HepG2 (cell line): Measurements from ENCODE around the gene PRR12. TPM values are rescaled to one million over a fixed set of nuclear protein-coding genes. Genes with fewer than 3 reads are reported as not detected.

Experiments
- ATAC-seq: fragments of 200-7000 bp; cut with Tn5 transposase; 3 replicates; pipeline ENCODE4 v1.9.1; 2020; ENCODE audit warnings: mild to moderate bottlenecking, moderate library complexity
- BruUV-seq: library from RNA; stranded (reverse); fragments of 400-500 nt; replicated peaks from 2 replicates; lab custom pipeline; 2021; lab: Mats Ljungman, UMichigan
- CTCF ChIA-PET: fragments of 300-600 bp; formaldehyde crosslinking; extraction: SDS; loops from one replicate; lab custom pipeline; 2021; ENCODE audit warnings: low total read pairs, inconsistent platforms, low intra/inter-chr PET ratio; lab: Yijun Ruan, JAX
- POLR2A ChIA-PET: fragments of 350-600 bp; sonication (Branson Sonifier 250); formaldehyde crosslinking; loops from one replicate; lab custom pipeline; 2020; ENCODE audit warnings: antibody characterized with exemption, inconsistent platforms; lab: Yijun Ruan, JAX
- DNase-seq: peaks from one replicate; pipeline ENCODE4 v3.0.0-alpha.2; 2015; ENCODE audit warnings: low spot score
- FAIRE-seq: peaks from 3 replicates; lab custom pipeline; 2011; peaks lifted over from hg19 to GRCh38; lab: Jason Lieb, UNC
- H2AFZ ChIP-seq: one replicate; pipeline ENCODE4 v1.6.1; 2011; ENCODE audit warnings: low read length, inconsistent platforms
- H3K27ac ChIP-seq: fragments of 300-600 bp; 3 replicates; pipeline ENCODE4 v1.8.0; 2011; ENCODE audit warnings: mixed run types, mild to moderate bottlenecking, mixed read lengths, low read length, inconsistent platforms; ENCODE audit not compliant: insufficient read depth; ENCODE audit errors: extremely low read length
- H3K27me3 ChIP-seq, 2 experiments: fragments of 200-600 bp in 1 of 2; 2 replicates in 1 of 2; 3 replicates in 1 of 2; pipeline versions ENCODE4 v1.6.0 to v1.8.0; 2011; ENCODE audit warnings: low read length in 2 of 2, mild to moderate bottlenecking in 2 of 2, moderate library complexity in 2 of 2, inconsistent platforms in 1 of 2; ENCODE audit not compliant: insufficient read depth in 2 of 2, control insufficient read depth in 1 of 2
- H3K36me3 ChIP-seq, 2 experiments: fragments of 200-600 bp in 1 of 2; replicated peaks in 1 of 2; 2 replicates in 1 of 2; 3 replicates in 1 of 2; pipeline versions ENCODE4 v1.5.1 to v1.8.0; 2011; ENCODE audit warnings: low read length in 2 of 2, inconsistent platforms in 1 of 2; ENCODE audit not compliant: insufficient read depth in 2 of 2, control insufficient read depth in 1 of 2
- H3K4me1 ChIP-seq: 2 replicates; pipeline ENCODE4 v1.5.1; 2012; ENCODE audit warnings: low read length, inconsistent platforms; ENCODE audit not compliant: insufficient read depth
- H3K4me2 ChIP-seq: 2 replicates; pipeline ENCODE4 v1.6.0; 2011; ENCODE audit warnings: low read depth, low read length, inconsistent platforms
- H3K4me3 ChIP-seq, 3 experiments: fragments of 200-600 bp in 1 of 3; sonication (generic), shearing (Covaris generic) in 1 of 3; replicated peaks in 1 of 3; 2 replicates each; pipeline ENCODE4 v1.5.1; 2011 to 2016; ENCODE audit warnings: low read length in 3 of 3, inconsistent platforms in 2 of 3, low read depth in 2 of 3, mild to moderate bottlenecking in 2 of 3, control low read depth in 1 of 3, mixed read lengths in 1 of 3; ENCODE audit not compliant: insufficient read depth in 1 of 3
- H3K79me2 ChIP-seq: one replicate; pipeline ENCODE4 v1.6.1; 2011; ENCODE audit warnings: low read length, inconsistent platforms; ENCODE audit not compliant: insufficient read depth
- H3K9ac ChIP-seq: 2 replicates; pipeline ENCODE4 v1.6.0; 2011; ENCODE audit warnings: mild to moderate bottlenecking, low read depth, low read length, inconsistent platforms; ENCODE audit not compliant: insufficient read depth
- H3K9me3 ChIP-seq: 2 replicates; pipeline ENCODE4 v1.5.1; 2012; ENCODE audit warnings: mild to moderate bottlenecking, low read length
- H4K20me1 ChIP-seq: 2 replicates; pipeline ENCODE4 v1.6.0; 2011; ENCODE audit warnings: inconsistent platforms, mild to moderate bottlenecking, low read length, moderate library complexity; ENCODE audit not compliant: insufficient read depth
- CREB1 ChIP-seq, 2 experiments: fragments of 450-650 bp in 1 of 2; IDR thresholded peaks; 2 replicates each; pipeline ENCODE4 v1.6.1; 2016 to 2017; ENCODE audit warnings: control low read depth in 1 of 2, mild to moderate bottlenecking in 1 of 2, missing compliant biosample characterization in 1 of 2, missing genetic modification characterization in 1 of 2
- DDIT3 ChIP-seq: sonication (generic); formaldehyde crosslinking; IDR thresholded peaks from 2 replicates; pipeline ENCODE4 v1.4.0; 2020; ENCODE audit warnings: mild to moderate bottlenecking, missing genetic modification reagents
- HDAC1 ChIP-seq: sonication (generic); formaldehyde crosslinking; IDR thresholded peaks from 2 replicates; pipeline ENCODE4 v1.5.1; 2020; ENCODE audit warnings: mild to moderate bottlenecking, missing genetic modification reagents
- HNF4G ChIP-seq, 2 experiments: sonication (generic) in 1 of 2; formaldehyde crosslinking in 1 of 2; IDR thresholded peaks; 2 replicates each; pipeline versions ENCODE4 v1.4.0 to v1.6.1; 2011 to 2020; ENCODE audit warnings: borderline replicate concordance in 2 of 2, low read depth in 2 of 2, mild to moderate bottlenecking in 2 of 2, low read length in 1 of 2, missing genetic modification reagents in 1 of 2, moderate library complexity in 1 of 2
- IKZF5 ChIP-seq: IDR thresholded peaks from 2 replicates; pipeline ENCODE4 v1.6.1; 2018; ENCODE audit warnings: missing genetic modification reagents, mild to moderate bottlenecking, missing compliant biosample characterization
- TFDP1 ChIP-seq: IDR thresholded peaks from 2 replicates; pipeline ENCODE4 v1.6.1; 2016; ENCODE audit warnings: missing compliant biosample characterization, missing genetic modification reagents, borderline replicate concordance
- ZIK1 ChIP-seq: sonication (generic); formaldehyde crosslinking; IDR thresholded peaks from 2 replicates; pipeline ENCODE4 v1.5.0; 2020; ENCODE audit warnings: mild to moderate bottlenecking, low read depth, missing genetic modification reagents, borderline replicate concordance
- ZNF687 ChIP-seq: sonication (generic); formaldehyde crosslinking; IDR thresholded peaks from 2 replicates; pipeline ENCODE4 v1.5.1; 2020; ENCODE audit warnings: mild to moderate bottlenecking, missing genetic modification reagents, moderate library complexity
- WGBS: methylation state at CpG from one replicate; pipeline ENCODE4 v1.1.6; 2017; ENCODE audit warnings: low lambda C conversion rate; 5-methylcytosine and 5-hydroxymethylcytosine counted together
- in situ Hi-C: cut with HindIII; loops from 2 replicates; pipeline ENCODE4 v1.10.0; 2017; ENCODE audit warnings: low pct_unique_long_range_greater_than_20kb; ENCODE audit not compliant: extremely low pct_ligation_motif_present
- intact Hi-C: fragments of 100-400 bp; cut with micrococcal nuclease; formaldehyde crosslinking; loops from one replicate; pipeline ENCODE4 v1.10.0; 2022; ENCODE audit not compliant: unreplicated experiment
- polyA plus RNA-seq, 8 experiments: library from polyadenylated mRNA; depleted of rRNA in 3 of 8; stranded (reverse) in 7 of 8; unstranded in 1 of 8; fragments of >200 nt; fragmentation: Illumina TruSeq in 4 of 8; extraction: Trizol in 4 of 8; gene quantifications; 2 replicates each; pipeline versions ENCODE4 v1.2.1 to v1.2.3, GENCODE V29; 2011 to 2016; ENCODE audit warnings: low read depth in 4 of 8, missing spikeins in 1 of 8, mixed read lengths in 1 of 8; ENCODE audit not compliant: insufficient read depth in 1 of 8
- total RNA-seq, 5 experiments: library from RNA; depleted of rRNA; stranded (reverse); fragments of >200 nt; fragmentation: Illumina TruSeq; extraction: Trizol; gene quantifications; 2 replicates each; pipeline ENCODE4 v1.2.3, GENCODE V29; 2016; ENCODE audit warnings: low read depth in 1 of 5
- TF ChIP-seq, protein P1 (sequence below): sonication (generic); formaldehyde crosslinking; IDR thresholded peaks from 2 replicates; pipeline ENCODE4 v1.4.0; 2020; ENCODE audit warnings: missing genetic modification reagents, mild to moderate bottlenecking, borderline replicate concordance

The PRR12 gene
- total and polyA plus RNA-seq, 2 of the 13 experiments (the other 11 are each of a cell fraction or from before 2014, with no cell fraction given): 0.62 to 1.5 TPM

- in situ Hi-C loops: no loop called here
- FAIRE-seq (peak; percentile 56), ATAC-seq (peak; percentile 76)
- TF ChIP-seq IKZF5 (CRISPR knock-in tag) (peak; percentile 63; the same call in 1 of the 2 replicates), HDAC1 (peak; percentile 62), CREB1 (IDR thresholded peaks at IDR 0.05) (no peak), CREB1 (CRISPR knock-in tag; IDR thresholded peaks at IDR 0.05) (no peak), DDIT3 (CRISPR knock-in tag) (no peak), HNF4G (IDR thresholded peaks at IDR 0.05; ENCODE audit: borderline replicate concordance, low read depth, low read length) (no peak), HNF4G (CRISPR knock-in tag; IDR thresholded peaks at IDR 0.05; ENCODE audit: borderline replicate concordance, low read depth) (no peak), ZIK1 (no peak), TFDP1 (CRISPR knock-in tag) (peak; percentile 63; the same call in 1 of the 2 replicates), ZNF687 (peak; percentile 82)
- TF ChIP-seq, protein P1, sequence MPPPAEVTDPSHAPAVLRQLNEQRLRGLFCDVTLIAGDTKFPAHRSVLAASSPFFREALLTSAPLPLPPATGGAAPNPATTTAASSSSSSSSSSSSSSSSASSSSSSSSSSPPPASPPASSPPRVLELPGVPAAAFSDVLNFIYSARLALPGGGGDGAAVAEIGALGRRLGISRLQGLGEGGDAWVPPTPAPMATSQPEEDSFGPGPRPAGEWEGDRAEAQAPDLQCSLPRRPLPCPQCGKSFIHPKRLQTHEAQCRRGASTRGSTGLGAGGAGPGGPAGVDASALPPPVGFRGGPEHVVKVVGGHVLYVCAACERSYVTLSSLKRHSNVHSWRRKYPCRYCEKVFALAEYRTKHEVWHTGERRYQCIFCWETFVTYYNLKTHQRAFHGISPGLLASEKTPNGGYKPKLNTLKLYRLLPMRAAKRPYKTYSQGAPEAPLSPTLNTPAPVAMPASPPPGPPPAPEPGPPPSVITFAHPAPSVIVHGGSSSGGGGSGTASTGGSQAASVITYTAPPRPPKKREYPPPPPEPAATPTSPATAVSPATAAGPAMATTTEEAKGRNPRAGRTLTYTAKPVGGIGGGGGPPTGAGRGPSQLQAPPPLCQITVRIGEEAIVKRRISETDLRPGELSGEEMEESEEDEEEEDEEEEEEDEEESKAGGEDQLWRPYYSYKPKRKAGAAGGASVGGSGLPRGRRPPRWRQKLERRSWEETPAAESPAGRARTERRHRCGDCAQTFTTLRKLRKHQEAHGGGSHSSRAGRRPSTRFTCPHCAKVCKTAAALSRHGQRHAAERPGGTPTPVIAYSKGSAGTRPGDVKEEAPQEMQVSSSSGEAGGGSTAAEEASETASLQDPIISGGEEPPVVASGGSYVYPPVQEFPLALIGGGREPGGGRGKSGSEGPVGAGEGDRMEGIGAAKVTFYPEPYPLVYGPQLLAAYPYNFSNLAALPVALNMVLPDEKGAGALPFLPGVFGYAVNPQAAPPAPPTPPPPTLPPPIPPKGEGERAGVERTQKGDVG (CRISPR knock-in tag): peak; percentile 60; the same call in 1 of the 2 replicates
These were observed 73.4 kb downstream of the PRR12 start for GRCh38 chr19:49664171-49665035.

More at GRCh38 chr19:49664171-49665035, 73.4 kb downstream of the PRR12 start:
- Histone ChIP-seq H3K4me1 (peaks cover 27% of the 10 kb centered on the region), H3K9me3 (no peaks in the 10 kb centered on the region), H3K4me3 (peak overlapping the region; percentile 63 to 96 (median 93)), H3K36me3 (peaks cover 7 to 36% of the 10 kb centered on the region in 2 experiments), H4K20me1 (peaks cover 5% of the 10 kb centered on the region; the same call in 1 of the 2 replicates), H2AFZ (no peak overlapping the region), H3K9ac (peak overlapping the region; percentile 90), H3K79me2 (peaks cover 30% of the 10 kb centered on the region), H3K4me2 (peak overlapping the region; percentile 98), H3K27me3 (no peaks in the 10 kb centered on the region; a peak in 1 of 5 replicates), H3K27ac (peak overlapping the region; percentile 74)
- BruUV-seq: no TSS peak
- POLR2A ChIA-PET: interaction anchor here (0.8 to 5.7 kb wide), 9 partner anchors 8 to 152 kb away, joined by 3 to 92 read pairs (median 4); partner anchors contain the start of genes FCGRT, PRMT1, RRAS and SCAF1
- under 1% methylated on average over 26 of the region's 53 CpGs for WGBS
- CTCF ChIA-PET: no interaction called here
- DNase-seq: peak; percentile 80
- intact Hi-C loops: loop anchor here (2.0 kb wide), 1 partner anchor 24 kb away; the partner anchor contains the start of gene RRAS
